HAP-1 (cell line): ENCODE results near the gene RUFY3.

Experiments used
- DNase-seq, 2 experiments: peaks; one replicate each; pipeline ENCODE4 v3.0.0-alpha.2; 2016 to 2020; ENCODE audit warnings: low spot score in 2 of 2
- H3K27me3 ChIP-seq: fragments of 250-450 bp; sonication (Bioruptor Pico); 2 replicates; pipeline ENCODE4 v1.5.1; 2020; ENCODE audit warnings: low read depth, mild to moderate bottlenecking, moderate library complexity
- H3K36me3 ChIP-seq: fragments of 250-450 bp; sonication (Bioruptor Pico); replicated peaks from 2 replicates; pipeline ENCODE4 v1.5.1; 2020; ENCODE audit warnings: mild to moderate bottlenecking
- H3K4me1 ChIP-seq: fragments of 250-450 bp; sonication (Bioruptor Pico); 2 replicates; pipeline ENCODE4 v1.5.1; 2020; ENCODE audit warnings: mild to moderate bottlenecking
- H3K4me3 ChIP-seq: fragments of 250-450 bp; sonication (Bioruptor Pico); 2 replicates; pipeline ENCODE4 v1.5.1; 2020; ENCODE audit warnings: mild to moderate bottlenecking, moderate library complexity
- H3K9me3 ChIP-seq: fragments of 250-450 bp; sonication (Bioruptor Pico); 2 replicates; pipeline ENCODE4 v1.5.1; 2020; ENCODE audit warnings: mild to moderate bottlenecking, moderate library complexity
- in situ Hi-C: fragments of 300-500 bp; cut with MboI; formaldehyde crosslinking; loops from 3 replicates; pipeline ENCODE4 v1.14.3; 2020; ENCODE audit warnings: low sequenced_read_pairs, inconsistent platforms, mixed read lengths

RUFY3 gene

DNA sequence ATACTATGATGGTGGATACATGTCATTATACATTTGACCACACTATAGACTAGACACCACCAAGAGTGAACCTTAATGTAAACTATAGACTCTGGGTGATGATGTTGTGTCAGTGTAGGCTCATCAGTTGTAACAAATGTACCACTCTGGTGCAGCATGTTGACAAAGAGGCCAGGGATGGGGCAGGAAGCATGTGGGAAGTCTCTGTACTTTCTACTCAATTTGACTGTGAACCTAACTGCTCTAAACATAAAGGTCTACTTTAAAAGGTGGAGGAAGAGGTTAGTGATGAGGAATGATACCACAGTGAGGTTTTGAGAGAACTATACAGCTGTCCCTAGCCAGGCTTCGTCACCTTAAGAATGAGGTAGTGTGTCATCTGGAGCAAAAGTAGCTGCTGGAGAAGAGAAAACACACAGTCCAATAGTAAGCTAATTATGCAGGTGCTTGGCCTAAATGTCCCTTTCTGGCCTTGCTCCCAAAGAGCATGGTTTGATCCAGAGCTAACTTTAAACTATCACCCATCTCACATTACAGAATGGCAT is 79.6 kb downstream of the RUFY3 start:
- in situ Hi-C loops, result no loop called here
- no peaks in the 10 kb centered on the region for H3K9me3 ChIP-seq

GRCh38 chr4:70802928-70803580 is 81.3 kb downstream of the RUFY3 start:
- no peaks in the 10 kb centered on the region for H3K27me3 ChIP-seq
- no peaks in the 10 kb centered on the region for H3K9me3 ChIP-seq
- no peak for DNase-seq
- in situ Hi-C loops, result no loop called here
- H3K4me1 ChIP-seq, result no peaks in the 10 kb centered on the region
- no peak overlapping the region for H3K4me3 ChIP-seq
- H3K36me3 ChIP-seq, result no peaks in the 10 kb centered on the region

More for the DNA sequence above, 79.6 kb downstream of the RUFY3 start:
- Histone ChIP-seq H3K4me3 (no peak overlapping the region), H3K36me3 (no peaks in the 10 kb centered on the region), H3K27me3 (no peaks in the 10 kb centered on the region), H3K4me1 (no peaks in the 10 kb centered on the region)
- DNase-seq, result no peak

GRCh38 chr4:70808151-70808550 is 86.4 kb downstream of the RUFY3 start:
- in situ Hi-C loops, result no loop called here
- no peak for DNase-seq
- H3K4me1 ChIP-seq, result no peaks in the 10 kb centered on the region
- H3K27me3 ChIP-seq, result no peaks in the 10 kb centered on the region
- no peak overlapping the region for H3K4me3 ChIP-seq
- H3K9me3 ChIP-seq, result no peaks in the 10 kb centered on the region
- H3K36me3 ChIP-seq, result no peaks in the 10 kb centered on the region

DNA sequence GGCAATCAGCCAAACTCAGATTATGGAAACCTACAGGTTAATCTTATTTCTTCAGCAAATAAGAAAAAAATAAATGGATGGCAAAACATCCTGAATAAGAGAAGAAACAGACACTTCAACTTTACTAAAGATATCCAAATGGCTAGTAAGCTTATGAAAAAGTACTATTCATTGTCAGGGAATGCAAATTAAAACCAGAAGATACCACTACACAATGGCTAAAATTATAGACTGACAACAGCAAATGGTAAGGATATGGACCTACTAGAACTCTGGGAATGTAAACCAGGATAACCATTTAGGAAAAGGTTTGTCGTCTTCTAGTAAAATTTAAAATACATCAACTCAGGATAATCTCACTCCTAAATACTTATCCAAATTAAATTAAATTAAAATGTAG is 93.6 kb downstream of the RUFY3 start:
- Histone ChIP-seq H3K27me3 (no peaks in the 10 kb centered on the region), H3K36me3 (peaks cover 22% of the 10 kb centered on the region), H3K4me3 (no peak overlapping the region), H3K4me1 (no peaks in the 10 kb centered on the region; the same call in 1 of the 2 replicates), H3K9me3 (no peaks in the 10 kb centered on the region)
- in situ Hi-C loops, result no loop called here
- no peak for DNase-seq

DNA sequence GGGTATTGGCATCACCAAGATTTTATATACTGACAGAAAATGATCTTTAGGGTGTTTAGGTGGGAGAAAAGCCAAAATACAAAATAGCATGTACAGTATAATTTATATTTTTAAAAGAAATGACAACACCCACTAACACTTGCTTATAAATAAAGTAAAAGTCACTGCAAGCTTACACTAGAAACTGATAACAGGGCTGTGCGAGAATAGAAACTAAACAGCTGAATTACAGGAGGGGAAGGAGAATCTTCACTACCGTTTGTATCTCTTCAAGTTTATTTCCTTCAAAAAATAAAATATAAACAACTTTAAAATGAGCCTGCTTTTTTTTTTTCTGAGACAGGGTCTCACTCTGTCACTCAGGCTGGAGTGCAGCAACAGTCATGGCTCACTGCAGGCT is 95.1 kb downstream of the RUFY3 start:
- H3K27me3 ChIP-seq, result no peaks in the 10 kb centered on the region
- no peaks in the 10 kb centered on the region for H3K9me3 ChIP-seq
- DNase-seq, result no peak
- peaks cover 31% of the 10 kb centered on the region for H3K36me3 ChIP-seq
- H3K4me3 ChIP-seq, result no peak overlapping the region
- in situ Hi-C loops, result no loop called here
- H3K4me1 ChIP-seq, result no peaks in the 10 kb centered on the region; the same call in 1 of the 2 replicates

- H3K4me1 ChIP-seq, result no peaks in the 10 kb centered on the region; the same call in 1 of the 2 replicates
- no peaks in the 10 kb centered on the region for H3K27me3 ChIP-seq
- H3K4me3 ChIP-seq, result no peak overlapping the region
- in situ Hi-C loops, result no loop called here
- no peak for DNase-seq
- peaks cover 39% of the 10 kb centered on the region for H3K36me3 ChIP-seq
- H3K9me3 ChIP-seq, result no peaks in the 10 kb centered on the region
Observed at GRCh38 chr4:70818173-70818855, 96.5 kb downstream of the RUFY3 start.

DNA sequence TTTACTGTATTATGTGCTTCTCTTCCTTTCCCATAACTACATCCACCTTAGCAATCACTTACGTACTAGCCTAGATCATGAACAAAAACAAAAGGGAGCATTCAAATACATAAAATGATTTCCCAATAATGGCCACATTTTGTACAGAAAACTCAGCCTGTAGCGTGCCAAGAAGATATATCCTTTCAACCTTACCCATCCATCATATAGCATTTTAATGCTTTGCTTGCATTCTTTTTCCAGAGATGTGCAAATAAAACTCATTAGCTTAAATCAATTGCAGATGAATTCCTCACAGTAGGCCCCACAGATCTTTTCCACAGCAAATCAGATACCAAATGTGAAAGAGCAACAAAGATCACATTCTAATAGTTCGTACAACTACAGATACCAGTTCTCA is 97.2 kb downstream of the RUFY3 start:
- Histone ChIP-seq H3K27me3 (no peaks in the 10 kb centered on the region), H3K36me3 (peaks cover 44% of the 10 kb centered on the region), H3K9me3 (no peaks in the 10 kb centered on the region), H3K4me3 (no peak overlapping the region), H3K4me1 (no peaks in the 10 kb centered on the region; the same call in 1 of the 2 replicates)
- no peak for DNase-seq
- in situ Hi-C loops, result no loop called here

GRCh38 chr4:70829015-70829414 is 107.3 kb downstream of the RUFY3 start:
- peaks cover 99% of the 10 kb centered on the region for H3K36me3 ChIP-seq
- H3K4me3 ChIP-seq, result no peak overlapping the region
- H3K9me3 ChIP-seq, result no peaks in the 10 kb centered on the region
- in situ Hi-C loops, result no loop called here
- H3K27me3 ChIP-seq, result no peaks in the 10 kb centered on the region; the same call in 1 of the 2 replicates
- no peaks in the 10 kb centered on the region for H3K4me1 ChIP-seq
- no peak for DNase-seq

DNA sequence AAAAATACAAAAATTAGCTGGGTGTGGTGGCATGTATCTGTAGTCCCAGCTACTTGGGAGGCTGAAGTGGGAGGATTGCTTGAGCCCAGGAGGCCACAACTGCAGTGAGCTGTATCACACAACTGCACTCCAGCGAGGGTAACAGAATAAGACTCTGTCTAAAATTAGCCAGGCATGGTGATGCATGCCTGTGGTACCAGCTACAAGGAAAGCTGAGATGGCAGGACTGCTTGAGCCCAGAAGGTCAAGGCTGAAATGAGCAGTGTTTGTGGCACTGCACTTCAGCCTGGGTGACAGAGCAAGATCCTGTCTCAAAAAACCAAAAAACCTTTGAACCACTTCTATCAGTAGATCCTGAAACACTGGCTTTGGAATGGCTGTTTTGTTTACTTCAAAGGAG is 107.7 kb downstream of the RUFY3 start:
- H3K36me3 ChIP-seq, result peaks cover 99% of the 10 kb centered on the region
- no peak overlapping the region for H3K4me3 ChIP-seq
- in situ Hi-C loops, result no loop called here
- no peaks in the 10 kb centered on the region for H3K9me3 ChIP-seq
- H3K4me1 ChIP-seq, result no peaks in the 10 kb centered on the region
- no peaks in the 10 kb centered on the region; the same call in 1 of the 2 replicates for H3K27me3 ChIP-seq
- no peak for DNase-seq

GRCh38 chr4:70830054-70830453 is 108.3 kb downstream of the RUFY3 start:
- Histone ChIP-seq H3K9me3 (no peaks in the 10 kb centered on the region), H3K4me3 (no peak overlapping the region), H3K4me1 (no peaks in the 10 kb centered on the region), H3K36me3 (peaks cover 99% of the 10 kb centered on the region), H3K27me3 (no peaks in the 10 kb centered on the region; the same call in 1 of the 2 replicates)
- in situ Hi-C loops, result no loop called here
- DNase-seq, result no peak

- in situ Hi-C loops, result no loop called here
- peaks cover 6% of the 10 kb centered on the region for H3K4me1 ChIP-seq
- H3K4me3 ChIP-seq, result no peak overlapping the region
- DNase-seq, result no peak
- H3K36me3 ChIP-seq, result peaks cover 93% of the 10 kb centered on the region
- H3K9me3 ChIP-seq, result no peaks in the 10 kb centered on the region
- H3K27me3 ChIP-seq, result no peaks in the 10 kb centered on the region; the same call in 1 of the 2 replicates
Observed at GRCh38 chr4:70831293-70831692, 109.5 kb downstream of the RUFY3 start.

GRCh38 chr4:70833675-70834074 is 111.9 kb downstream of the RUFY3 start:
- Histone ChIP-seq H3K4me3 (no peak overlapping the region), H3K27me3 (no peaks in the 10 kb centered on the region), H3K9me3 (no peaks in the 10 kb centered on the region), H3K4me1 (peaks cover 13% of the 10 kb centered on the region), H3K36me3 (peaks cover 72% of the 10 kb centered on the region)
- no peak for DNase-seq
- in situ Hi-C loops, result no loop called here

DNA sequence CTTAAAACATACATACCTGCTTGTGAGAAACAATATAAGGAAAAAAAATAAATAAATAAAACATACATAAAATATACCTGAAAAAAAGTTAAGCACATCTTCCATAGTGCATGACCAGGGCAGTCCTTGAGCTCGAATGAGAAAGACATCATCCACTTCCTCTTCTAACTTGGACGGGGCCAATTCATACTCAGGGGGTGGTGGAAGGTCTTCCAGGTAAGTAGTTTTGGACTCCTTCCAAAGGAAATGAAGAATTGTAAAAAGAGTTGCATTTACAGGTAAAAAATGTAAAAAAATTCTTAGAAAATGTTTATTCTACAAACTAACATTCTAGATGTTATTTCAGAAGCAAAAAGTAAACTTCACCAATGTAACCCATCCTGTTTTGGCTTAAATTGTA is 114.3 kb downstream of the RUFY3 start:
- no peak for DNase-seq
- 0 out of 2 replicates have a peak overlapping the region, but pooled peaks have one; percentile 86 for H3K4me3 ChIP-seq
- H3K27me3 ChIP-seq, result no peaks in the 10 kb centered on the region
- H3K9me3 ChIP-seq, result no peaks in the 10 kb centered on the region
- in situ Hi-C loops, result no loop called here
- H3K4me1 ChIP-seq, result peaks cover 13% of the 10 kb centered on the region
- H3K36me3 ChIP-seq, result peaks cover 51% of the 10 kb centered on the region

- peak in 1 of 2 experiments; percentile 22 for DNase-seq
- in situ Hi-C loops, result no loop called here
- Histone ChIP-seq H3K4me1 (peaks cover 22% of the 10 kb centered on the region), H3K36me3 (peaks cover 30% of the 10 kb centered on the region), H3K9me3 (no peaks in the 10 kb centered on the region), H3K27me3 (no peaks in the 10 kb centered on the region), H3K4me3 (peak overlapping the region; percentile 86)
Observed at GRCh38 chr4:70838204-70838603, 116.4 kb downstream of the RUFY3 start.
